Fibroblast of skin of right quadriceps (primary cell): ENCODE data around the gene PNMT.
A peak's percentile ranks its signal among the peaks of the same experiment; 100 is the strongest.

ENCODE experiments used
- DNase-seq: peaks from one replicate; pipeline ENCODE4 v3.0.0-alpha.2; 2013

The PNMT gene

GRCh38 chr17:39670746-39671145 lies 2.5 kb downstream of the PNMT start:
- no peak for DNase-seq

DNA sequence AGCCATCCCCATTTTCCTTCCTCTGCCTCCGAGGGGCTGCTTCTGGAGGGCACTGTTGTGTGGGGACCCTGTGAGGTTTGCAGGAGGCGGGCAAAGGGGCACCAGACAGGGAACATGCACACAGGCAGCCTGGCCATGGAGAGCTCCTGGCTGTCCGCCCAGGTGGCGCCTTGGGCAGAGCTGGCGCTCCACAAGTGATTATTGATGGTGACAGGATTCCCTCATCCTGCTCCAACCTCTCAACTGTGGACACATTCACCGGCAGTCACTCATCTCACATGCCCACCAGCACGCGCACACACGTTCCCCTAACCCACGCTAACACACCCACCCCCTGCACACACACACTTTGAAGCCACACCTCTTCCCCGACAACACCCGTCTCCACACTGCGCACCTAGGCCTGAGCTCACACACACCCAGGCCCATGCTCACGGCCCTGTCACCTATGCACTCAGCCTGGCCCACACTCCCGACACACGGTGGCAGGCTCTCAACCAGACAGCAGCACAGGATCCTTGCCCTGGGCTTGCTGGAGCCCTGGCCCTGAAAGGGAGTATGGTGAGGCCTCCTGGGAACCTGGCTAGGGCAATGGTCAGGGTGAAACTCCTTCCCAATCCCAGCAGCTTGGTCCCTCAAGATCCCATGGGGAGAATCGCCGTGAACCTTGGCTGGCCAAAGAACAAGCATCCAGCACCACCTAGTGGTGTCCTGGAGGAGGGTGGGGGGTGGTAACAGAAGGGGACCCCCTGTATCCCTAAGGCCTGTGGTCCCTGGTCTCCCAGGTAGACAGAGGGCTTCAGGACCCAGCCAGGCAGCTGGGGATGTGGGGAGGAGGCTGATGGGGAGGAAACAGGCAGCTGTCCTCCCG lies 3.6 kb downstream of the PNMT start:
- DNase-seq, result peak; percentile 26

GRCh38 chr17:39672522-39673334 lies 4.5 kb downstream of the PNMT start:
- DNase-seq, result no peak

- no peak for DNase-seq
Measured at GRCh38 chr17:39673335-39674081, 5.3 kb downstream of the PNMT start.

DNA sequence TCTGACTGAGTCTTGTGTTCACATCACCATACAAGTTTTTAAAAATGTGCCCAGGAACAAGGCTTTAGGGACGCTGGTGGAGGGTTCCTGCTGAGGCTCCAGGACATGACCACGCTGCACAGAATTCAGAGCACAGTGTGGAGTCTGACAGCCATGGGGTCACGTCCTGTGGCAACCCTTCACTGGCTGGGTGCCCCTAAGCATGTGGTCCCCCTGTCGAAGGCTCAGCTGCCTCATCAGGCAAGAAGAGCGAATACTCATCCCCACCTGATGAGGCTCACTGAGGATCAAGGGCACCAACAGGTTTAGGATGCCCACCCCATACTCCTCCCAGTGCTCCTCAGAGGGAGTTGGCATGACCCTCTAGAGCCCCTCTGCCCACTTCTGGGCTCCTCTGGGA lies 5.9 kb downstream of the PNMT start:
- no peak for DNase-seq

DNA sequence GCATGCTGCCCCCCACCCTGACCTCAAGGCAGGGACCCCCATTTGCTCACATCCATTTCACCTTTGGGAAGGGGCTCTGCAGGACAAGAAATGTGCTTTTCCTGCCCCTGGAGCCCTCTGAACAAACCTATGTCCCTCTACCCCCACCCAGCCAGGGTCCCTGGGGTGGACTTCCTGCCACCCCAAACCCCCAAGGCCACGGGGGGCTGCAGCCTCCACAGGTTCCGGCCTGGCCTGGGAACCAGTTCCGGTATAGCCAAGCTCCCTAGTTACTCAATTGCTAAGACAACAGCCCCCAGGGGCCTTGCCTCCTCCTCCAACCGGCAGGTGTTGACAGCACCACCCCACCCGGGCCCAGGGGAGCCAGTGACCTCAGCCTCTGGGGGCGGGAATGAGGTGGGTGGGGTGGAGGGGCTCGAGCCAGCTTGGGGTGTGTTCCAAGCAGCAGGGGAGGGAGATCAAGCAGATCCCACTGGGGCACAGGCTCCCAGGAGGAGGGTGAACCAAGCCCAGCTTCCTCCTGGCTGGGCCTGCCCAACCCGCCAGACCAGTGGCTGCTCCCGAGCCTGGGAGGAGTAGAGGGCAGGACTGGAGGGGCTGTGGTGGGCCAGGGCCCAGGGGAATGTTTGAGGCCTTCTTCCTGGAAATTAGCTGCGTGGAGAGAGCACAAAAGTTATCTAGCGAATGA lies 6.6 kb downstream of the PNMT start:
- DNase-seq, result no peak

DNA sequence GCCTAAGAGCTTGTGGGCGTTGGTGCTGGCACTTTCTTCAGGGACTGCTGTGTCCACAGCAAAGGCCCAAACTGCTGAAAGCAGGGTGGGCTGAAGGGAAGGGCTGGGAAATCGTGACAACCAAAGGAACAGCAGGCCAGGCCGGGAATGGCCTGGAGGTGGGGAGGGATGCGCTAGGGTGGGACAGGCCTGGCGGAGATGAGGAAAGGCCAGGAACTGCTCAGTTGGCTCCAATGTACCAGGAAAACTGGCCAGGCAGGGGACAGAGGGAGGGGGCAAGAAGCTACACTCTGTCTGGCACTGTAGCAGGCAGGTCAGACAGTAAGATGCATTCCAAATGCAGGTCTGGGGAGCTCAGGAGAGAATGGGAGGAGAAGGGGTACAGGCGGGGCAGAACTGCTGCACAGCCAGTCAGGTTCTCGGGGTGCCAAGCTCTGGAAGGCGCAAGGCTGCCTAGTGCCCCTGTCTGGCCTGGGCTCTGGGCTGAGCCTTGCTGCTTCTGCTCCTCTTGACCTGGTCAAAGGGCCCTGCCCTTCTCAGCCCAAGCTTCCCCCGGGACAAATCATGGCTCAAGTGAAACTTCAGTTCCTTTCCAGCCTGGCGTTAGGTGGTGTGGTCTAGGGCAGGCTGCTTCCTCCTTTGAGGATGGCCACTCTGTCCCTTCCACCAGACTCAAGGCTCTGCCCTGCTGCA lies 7.3 kb downstream of the PNMT start:
- no peak for DNase-seq

DNA sequence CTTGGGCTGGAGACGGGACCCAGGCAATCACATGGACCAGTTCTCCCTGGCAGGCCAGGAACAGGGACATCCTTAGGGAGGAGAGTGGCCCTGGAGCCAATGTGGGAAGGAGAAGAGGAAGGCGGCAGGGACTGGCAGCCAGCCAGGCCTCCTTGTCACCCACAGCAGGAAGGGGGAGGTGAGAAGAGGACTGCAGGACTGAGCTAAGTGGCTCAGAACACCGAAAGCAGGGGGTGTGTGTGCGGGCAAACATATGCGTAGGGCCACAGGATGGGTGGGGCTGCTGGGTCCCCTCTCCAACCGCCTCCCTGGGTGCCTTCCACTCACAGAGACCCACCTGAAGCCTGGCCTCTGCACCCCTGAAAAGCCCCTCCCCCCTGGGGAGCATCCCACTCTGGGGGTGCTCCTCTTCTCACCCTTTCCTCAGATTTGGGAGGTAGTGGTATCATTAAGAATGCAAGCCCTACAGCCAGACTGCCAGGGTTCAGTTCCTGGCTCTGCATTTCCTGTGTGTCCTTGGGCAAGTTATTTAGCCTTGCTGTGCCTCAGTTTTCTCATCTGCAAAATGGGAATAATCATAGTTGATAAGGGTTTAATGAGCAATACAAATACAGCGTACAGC lies 8.1 kb downstream of the PNMT start:
- DNase-seq, result peak; percentile 25

GRCh38 chr17:39677072-39677471 lies 8.8 kb downstream of the PNMT start:
- DNase-seq, result no peak

DNA sequence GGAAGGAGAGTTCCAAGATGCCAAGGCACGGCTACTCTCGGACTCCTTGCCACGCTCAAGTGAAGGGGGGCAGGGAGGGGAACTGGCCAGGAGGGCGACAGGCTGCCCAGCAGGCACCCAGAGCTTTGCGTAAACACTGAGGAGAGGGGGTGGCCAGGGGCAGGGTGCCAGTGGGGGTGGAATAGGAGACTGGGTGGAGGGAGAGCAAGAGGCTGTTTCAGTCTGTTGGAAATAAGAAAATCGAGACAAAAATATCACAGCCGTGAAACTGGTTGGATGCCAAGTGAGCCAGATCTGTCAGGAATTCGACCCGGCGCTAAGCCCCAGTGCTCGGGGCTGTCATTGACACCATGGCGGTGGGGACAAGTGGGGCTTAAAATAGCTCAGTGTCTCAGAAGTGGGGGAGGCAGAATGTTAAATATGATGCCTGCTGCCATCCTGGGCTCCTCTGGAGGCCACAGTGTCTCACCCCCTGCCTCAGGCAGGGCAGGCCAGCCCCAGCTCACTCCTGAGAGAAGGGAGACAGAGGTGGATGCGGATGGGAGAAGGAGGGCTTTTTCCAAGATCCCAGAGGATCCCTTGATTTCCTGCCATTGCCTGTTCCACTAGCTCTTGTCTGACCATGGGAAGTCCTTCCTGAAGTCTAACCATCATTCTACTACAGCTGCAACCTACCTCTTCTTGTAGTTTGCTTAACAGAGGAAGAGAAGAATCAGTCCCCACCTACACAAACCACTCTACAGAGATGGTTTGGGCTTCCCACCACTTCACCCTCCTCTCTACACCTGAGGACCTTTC lies 9.5 kb downstream of the PNMT start:
- peak; percentile 31 for DNase-seq

DNA sequence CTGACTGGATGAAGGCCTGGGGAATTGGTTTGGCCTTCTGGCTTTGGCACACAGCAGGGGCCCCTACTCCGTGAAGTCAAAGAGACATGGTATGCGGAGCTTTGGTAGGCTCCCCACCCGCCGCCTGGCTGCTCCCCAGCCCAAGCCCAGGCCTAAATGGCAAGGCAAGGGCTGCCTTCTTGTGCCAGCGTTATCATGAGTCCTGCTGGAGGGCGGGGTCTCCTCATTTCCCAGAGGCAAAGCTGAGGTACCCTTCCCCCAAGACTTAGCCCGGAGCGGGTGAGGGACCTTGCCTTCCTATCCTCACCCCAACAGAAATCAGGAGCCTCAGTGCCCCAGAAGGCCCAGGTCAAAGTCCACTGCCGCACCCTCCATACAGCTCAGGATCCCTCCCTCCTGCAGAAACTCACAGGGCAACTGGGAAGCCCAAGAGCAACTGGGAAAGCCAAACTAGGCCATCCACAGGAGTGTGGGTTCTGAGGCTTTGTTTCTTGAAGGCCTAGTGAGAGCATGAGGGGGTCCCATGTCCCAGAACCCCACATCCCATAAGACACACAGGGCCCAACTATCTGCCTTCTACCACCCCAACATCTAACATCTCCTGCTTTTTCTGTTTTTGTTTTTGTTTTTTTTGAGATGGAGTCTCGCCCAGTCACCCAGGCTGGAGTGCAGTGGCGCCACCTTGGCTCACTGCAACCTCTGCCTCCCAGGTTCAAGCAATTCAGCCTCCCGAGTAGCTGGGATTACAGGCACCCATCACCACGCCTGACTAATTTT lies 10.3 kb downstream of the PNMT start:
- DNase-seq, result no peak

DNA sequence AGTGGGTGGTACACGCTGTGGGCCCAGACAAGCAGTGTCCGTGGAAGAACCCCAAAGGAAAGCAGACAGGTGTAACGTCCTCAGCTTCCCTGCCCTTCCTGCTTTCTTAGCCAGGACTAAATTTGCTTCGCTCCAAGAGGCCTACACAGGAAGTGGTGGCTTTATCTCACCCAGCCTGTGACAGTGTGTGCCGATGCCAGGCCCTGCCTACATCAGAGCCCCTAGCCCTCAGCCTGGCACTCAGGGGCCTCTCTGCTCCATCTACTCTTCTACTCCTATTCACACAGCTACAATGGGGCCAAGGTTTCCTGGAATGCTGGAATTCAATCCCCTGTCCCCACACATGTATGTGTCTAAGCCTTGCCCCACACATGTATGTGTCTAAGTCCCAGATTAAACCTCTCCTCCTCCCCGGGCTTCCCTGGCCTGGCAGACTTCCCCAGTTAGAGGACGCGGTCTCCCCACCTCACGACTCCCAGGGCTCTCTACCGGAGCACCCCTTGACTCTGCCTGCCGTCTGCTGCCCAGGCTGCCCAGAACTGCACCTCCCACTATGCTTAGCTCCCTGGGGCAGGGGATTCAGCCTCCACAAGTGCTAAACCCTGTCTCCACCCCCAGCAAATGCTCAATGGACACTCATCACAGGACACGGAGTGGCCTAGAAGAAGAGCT lies 11.4 kb downstream of the PNMT start:
- DNase-seq, result no peak

- DNase-seq, result no peak
Measured at GRCh38 chr17:39683295-39683939, 15.2 kb downstream of the PNMT start.

- no peak for DNase-seq
Measured at GRCh38 chr17:39684369-39685192, 16.3 kb downstream of the PNMT start.

DNA sequence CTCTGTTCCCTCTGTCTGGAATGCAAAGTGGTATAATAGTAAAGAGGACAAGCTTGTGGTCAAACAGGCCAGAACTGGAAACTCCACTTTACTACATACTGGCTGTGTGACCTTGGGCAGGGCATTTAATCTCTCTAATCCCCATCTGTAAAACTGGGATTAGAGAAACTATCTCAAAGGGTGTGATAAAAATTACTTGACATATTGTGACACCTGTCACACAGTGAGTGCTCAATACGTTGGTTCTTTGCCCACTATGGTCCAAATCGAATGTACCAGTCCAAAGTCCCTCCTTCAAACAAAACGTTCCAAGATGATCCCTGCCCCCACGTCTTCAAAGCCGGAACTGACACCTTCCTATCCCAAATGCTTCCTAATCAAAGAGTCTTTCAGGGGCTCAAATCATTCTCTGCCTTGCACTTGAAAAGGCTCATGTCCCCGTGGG lies 18.9 kb downstream of the PNMT start:
- DNase-seq, result no peak

DNA sequence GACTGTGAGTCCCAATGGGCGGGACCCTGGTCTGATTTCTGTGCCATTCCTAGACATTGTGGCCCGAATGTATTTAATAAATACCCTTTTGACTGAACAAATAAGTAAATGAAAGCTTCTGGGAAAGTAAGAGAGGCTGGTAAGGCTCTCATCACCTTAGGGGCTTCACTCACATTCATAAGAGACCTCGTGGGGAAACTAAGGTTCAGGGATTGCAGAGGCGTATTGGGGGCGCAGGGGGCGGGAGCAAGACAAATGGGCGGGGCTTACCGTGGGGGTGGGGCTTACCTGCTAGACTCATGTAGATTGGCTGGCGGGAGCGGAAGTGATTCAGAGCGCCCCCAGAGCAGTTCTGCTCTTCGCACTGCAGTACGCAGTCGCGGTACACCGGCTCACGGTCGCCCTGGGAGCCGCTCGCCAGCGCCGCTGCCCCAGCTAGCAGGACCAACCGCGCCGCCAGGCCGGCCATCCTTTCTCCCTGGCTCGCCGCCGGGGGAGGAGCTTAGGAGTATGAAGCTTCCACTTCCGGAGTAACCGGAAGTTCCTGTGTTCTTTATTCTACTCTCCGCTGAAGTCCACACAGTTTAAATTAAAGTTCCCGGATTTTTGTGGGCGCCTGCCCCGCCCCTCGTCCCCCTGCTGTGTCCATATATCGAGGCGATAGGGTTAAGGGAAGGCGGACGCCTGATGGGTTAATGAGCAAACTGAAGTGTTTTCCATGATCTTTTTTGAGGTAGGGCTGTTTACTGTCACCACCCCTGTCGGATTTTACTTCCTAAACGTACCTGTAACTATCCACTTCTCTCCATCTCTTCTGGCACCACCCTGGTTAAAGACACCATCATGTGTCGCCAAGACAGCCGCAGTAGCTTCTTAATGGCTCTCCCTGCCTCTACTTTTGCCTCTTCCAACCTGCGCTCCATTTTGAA lies 19.6 kb downstream of the PNMT start, which contains the start of gene PGAP3:
TSS of gene PGAP3 (minus strand) at position 512 of the 929 bp plus-strand sequence. CDS start at position 469, 43 bp downstream.
- DNase-seq, result peak; percentile 92

- DNase-seq, result no peak
Measured at GRCh38 chr17:39688475-39688835, 20.2 kb downstream of the PNMT start.
